Epithelial cell of alveolus of lung (primary cell): ENCODE results near the gene HTATIP2. TPM values are rescaled to one million over a fixed set of nuclear protein-coding genes. Genes with fewer than 3 reads are reported as not detected.

ENCODE experiments used
- total RNA-seq: library from RNA; depleted of rRNA; stranded (reverse); fragments of >200 nt; gene quantifications from 2 replicates; pipeline ENCODE4 v1.2.1, GENCODE V29; 2015

The HTATIP2 gene
- 34.6 and 45.9 TPM in 2 replicates for total RNA-seq

DNA sequence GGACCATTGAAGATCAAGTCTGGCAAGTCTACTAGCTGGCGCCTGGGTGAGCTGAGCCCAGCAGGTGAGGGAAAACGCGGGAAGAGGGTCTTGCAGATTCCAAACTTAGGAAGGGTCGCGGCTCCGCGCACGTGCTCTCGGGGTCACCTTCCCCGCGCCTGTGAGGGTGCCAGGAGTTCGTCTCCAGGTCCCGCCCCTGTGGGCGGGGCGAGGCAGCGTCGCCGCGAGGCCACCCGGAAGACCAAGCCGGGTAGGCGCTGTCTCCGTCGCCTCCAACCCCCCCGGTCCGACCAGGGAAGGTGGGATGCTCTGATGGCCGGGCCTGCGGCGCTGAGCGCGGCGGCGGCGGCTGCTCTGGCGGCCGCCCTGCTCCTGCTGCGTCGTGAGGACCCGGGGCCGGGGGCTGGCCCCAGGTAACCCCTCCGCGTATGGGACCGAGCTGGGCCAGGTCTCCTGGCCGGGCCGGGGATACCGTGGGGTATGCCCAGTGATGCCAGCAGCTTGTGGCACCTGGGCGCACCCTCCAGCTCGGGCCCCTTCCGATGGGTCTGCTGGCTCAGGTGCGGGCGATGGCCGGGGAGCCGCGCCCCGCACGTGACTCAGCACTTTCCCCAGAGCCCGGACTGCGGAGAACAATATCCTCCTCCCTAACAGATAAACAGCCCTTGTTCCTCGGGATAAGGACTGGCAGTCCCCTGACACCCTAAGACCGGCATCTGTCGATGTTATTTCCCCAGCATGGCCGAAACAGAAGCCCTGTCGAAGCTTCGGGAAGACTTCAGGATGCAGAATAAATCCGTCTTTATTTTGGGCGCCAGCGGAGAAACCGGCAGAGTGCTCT is at the start of gene HTATIP2:
HTATIP2 (plus strand) TSS at position 215 of the 841 bp plus-strand sequence; CDS start at position 739, 524 bp downstream.

DNA sequence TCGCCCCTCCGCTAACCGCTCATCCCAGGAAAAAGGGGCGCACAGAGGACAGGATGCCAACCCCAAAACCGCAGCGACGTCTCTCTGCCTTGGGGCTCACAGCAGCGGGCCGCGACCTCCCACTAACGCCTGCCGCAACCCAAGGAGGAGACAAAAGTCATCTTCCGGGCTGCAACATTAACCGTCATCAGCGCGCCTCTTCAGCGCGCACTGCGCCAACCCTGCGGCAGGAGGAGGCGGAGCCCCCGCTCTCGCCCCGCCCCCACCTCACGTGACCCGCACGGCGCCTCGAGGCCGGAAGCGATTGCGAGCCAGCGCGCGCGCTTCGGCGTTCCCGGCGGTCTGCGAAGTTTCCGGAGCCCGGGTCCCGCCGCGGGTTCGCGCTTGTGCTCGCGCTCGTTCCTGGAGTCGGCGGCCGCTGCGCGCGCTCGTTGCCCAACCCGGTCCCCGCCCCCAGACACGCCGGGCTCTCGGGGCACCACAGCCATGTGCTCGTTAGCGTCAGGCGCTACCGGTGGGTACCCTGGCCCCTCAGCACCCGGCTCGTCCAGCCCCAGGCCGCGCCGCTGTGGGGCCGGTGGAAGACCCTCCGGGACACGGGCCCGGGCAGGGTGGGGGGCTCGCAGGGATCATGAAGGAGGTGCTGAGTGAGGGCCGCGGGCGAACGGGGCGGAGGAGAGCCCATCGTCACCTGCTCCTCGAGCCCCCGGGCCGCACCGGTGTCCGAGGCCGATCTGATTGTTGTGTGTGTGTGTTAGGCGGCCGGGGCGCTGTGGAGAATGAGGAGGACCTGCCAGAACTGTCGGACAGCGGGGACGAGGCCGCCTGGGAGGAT is 24.0 kb downstream of the HTATIP2 start, which contains the start of gene PRMT3:
PRMT3 (plus strand) TSS at position 456 of the 835 bp plus-strand sequence; CDS start at position 487, 31 bp downstream.

Other genes starting within 250 kb of the HTATIP2 start
- gene DBX1, start 203.2 kb upstream of the HTATIP2 start, total RNA-seq = not detected in 2 replicates
- gene PRMT3, start 24.0 kb downstream of the HTATIP2 start, total RNA-seq = 8.9 and 15.3 TPM in 2 replicates
- gene SLC6A5, start 235.9 kb downstream of the HTATIP2 start, total RNA-seq = not detected in 2 replicates